GM12891 (cell line): ENCODE measurements around the gene CDC25B.

Experiments used
- POLR2A ChIP-seq: IDR thresholded peaks from 2 replicates; pipeline ENCODE4 v1.6.1; 2011; ENCODE audit warnings: low read depth, low read length, control low read depth
- POLR2AphosphoS5 ChIP-seq: IDR thresholded peaks from 2 replicates; pipeline ENCODE4 v1.6.1; 2011; ENCODE audit warnings: low read depth, low read length, control low read depth
- POU2F2 ChIP-seq: IDR thresholded peaks from 2 replicates; pipeline ENCODE4 v1.6.1; 2011; ENCODE audit warnings: low read depth, mild to moderate bottlenecking, control low read depth, low read length, moderate library complexity
- SPI1 ChIP-seq: IDR thresholded peaks from 2 replicates; pipeline ENCODE4 v1.6.1; 2011; ENCODE audit warnings: low read depth, low read length, control low read depth
- TAF1 ChIP-seq: IDR thresholded peaks from 2 replicates; pipeline ENCODE4 v1.6.1; 2011; ENCODE audit warnings: low read depth, low read length, control low read depth

DNA sequence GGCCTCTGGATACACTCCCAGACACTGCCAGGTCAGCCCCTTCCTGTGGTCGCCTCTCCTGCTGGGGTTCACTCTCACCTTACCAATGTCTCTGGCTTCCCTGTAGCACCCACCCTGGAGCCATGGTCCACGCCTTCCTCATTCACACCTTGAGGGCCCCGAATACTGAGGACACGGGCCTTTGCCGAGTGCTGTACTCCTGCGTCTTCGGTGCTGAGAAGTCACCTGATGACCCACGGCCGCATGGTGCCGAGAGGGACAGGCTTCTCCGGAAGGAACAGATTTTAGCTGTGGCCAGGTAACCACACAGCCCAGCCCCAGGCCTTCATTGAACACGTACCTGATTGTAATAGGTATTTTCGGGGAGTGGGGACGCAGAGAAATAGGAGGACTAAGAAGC lies 25.9 kb downstream of the CDC25B start:
- no peak for TF ChIP-seq POLR2AphosphoS5
- TF ChIP-seq POLR2A: no peak
- no peak for TF ChIP-seq TAF1
- no peak for TF ChIP-seq POU2F2
- TF ChIP-seq SPI1: no peak
